Panc1 (cell line): Measurements from ENCODE around the gene TRIM2. TPM values are rescaled to one million over a fixed set of nuclear protein-coding genes. Genes with fewer than 3 reads are reported as not detected.

ENCODE experiments used
- ATAC-seq: fragments of 200-7000 bp; cut with Tn5 transposase; 2 replicates; pipeline ENCODE4 v1.9.1; 2020; ENCODE audit warnings: mild to moderate bottlenecking, moderate library complexity
- BruUV-seq: library from RNA; stranded (reverse); fragments of 400-500 nt; replicated peaks from 2 replicates; lab custom pipeline; 2021; lab: Mats Ljungman, UMichigan
- CTCF ChIA-PET: fragments of 300-600 bp; sonication (Branson Sonifier 250); formaldehyde crosslinking; loops from one replicate; lab custom pipeline; 2022; ENCODE audit warnings: antibody characterized with exemption; lab: Charles Lee
- POLR2A ChIA-PET: fragments of 300-600 bp; sonication (Branson Sonifier 250); formaldehyde crosslinking; loops from one replicate; lab custom pipeline; 2022; ENCODE audit warnings: antibody characterized with exemption; lab: Charles Lee
- DNase-seq: peaks from one replicate; pipeline ENCODE4 v3.0.0-alpha.2; 2010; ENCODE audit warnings: low read depth, low spot score
- H3K27ac ChIP-seq: 2 replicates; pipeline ENCODE4 v1.5.1; 2011; ENCODE audit warnings: mild to moderate bottlenecking, low read length, inconsistent platforms
- H3K27me3 ChIP-seq: fragments of 200-500 bp; sonication (Bioruptor generic); 2 replicates; pipeline ENCODE4 v1.6.0; 2014; ENCODE audit warnings: low read length, inconsistent platforms; ENCODE audit not compliant: control insufficient read depth, insufficient read depth
- H3K36me3 ChIP-seq: fragments of 200-500 bp; sonication (Bioruptor generic); 2 replicates; pipeline ENCODE4 v1.5.1; 2014; ENCODE audit warnings: inconsistent platforms, mild to moderate bottlenecking, low read length, moderate library complexity; ENCODE audit not compliant: control insufficient read depth, insufficient read depth
- H3K4me1 ChIP-seq: 2 replicates; pipeline ENCODE4 v1.5.1; 2011; ENCODE audit warnings: inconsistent platforms, mild to moderate bottlenecking, low read length, moderate library complexity; ENCODE audit not compliant: control insufficient read depth, insufficient read depth
- H3K4me3 ChIP-seq, 2 experiments: 2 replicates each; pipeline ENCODE4 v1.5.1; 2011 to 2012; ENCODE audit warnings: low read depth in 2 of 2, low read length in 2 of 2, mild to moderate bottlenecking in 2 of 2, inconsistent platforms in 1 of 2, moderate library complexity in 1 of 2
- H3K9me3 ChIP-seq: fragments of 200-500 bp; sonication (Bioruptor generic); 2 replicates; pipeline ENCODE4 v1.5.1; 2014; ENCODE audit warnings: low read depth, mild to moderate bottlenecking, inconsistent platforms, low read length, moderate library complexity; ENCODE audit not compliant: control insufficient read depth, insufficient read depth
- CTCF ChIP-seq: fragments of 450-650 bp; IDR thresholded peaks from 2 replicates; pipeline ENCODE4 v1.5.1; 2017; ENCODE audit warnings: mild to moderate bottlenecking
- POLR2AphosphoS5 ChIP-seq: IDR thresholded peaks from 2 replicates; pipeline ENCODE4 v1.6.1; 2012; ENCODE audit warnings: mild to moderate bottlenecking, low read depth, low read length, moderate library complexity
- REST ChIP-seq, 2 experiments: IDR thresholded peaks; 2 replicates each; pipeline ENCODE4 v1.6.1; 2011 to 2012; ENCODE audit warnings: low read depth in 2 of 2, control low read depth in 1 of 2, low read length in 1 of 2, mild to moderate bottlenecking in 1 of 2, moderate library complexity in 1 of 2; ENCODE audit not compliant: insufficient read depth in 1 of 2
- SIN3A ChIP-seq: IDR thresholded peaks from 2 replicates; pipeline ENCODE4 v1.6.1; 2012; ENCODE audit warnings: low read depth, mild to moderate bottlenecking, low read length, moderate library complexity, borderline replicate concordance; ENCODE audit not compliant: insufficient read depth
- TCF7L2 ChIP-seq: IDR thresholded peaks from 2 replicates; pipeline ENCODE4 v1.6.1; 2011; ENCODE audit warnings: mild to moderate bottlenecking, low read depth, low read length, inconsistent platforms
- in situ Hi-C: cut with HindIII; loops from 2 replicates; pipeline ENCODE4 v1.10.0; 2016; ENCODE audit warnings: low sequenced_read_pairs, low pct_unique_long_range_greater_than_20kb
- intact Hi-C: fragments of 100-400 bp; cut with micrococcal nuclease; formaldehyde crosslinking; loops from one replicate; pipeline ENCODE4 v1.10.0; 2022; ENCODE audit not compliant: unreplicated experiment
- total RNA-seq: library from RNA; stranded (reverse); gene quantifications from one replicate; pipeline ENCODE4 v1.2.1, GENCODE V29; 2021; ENCODE audit not compliant: unreplicated experiment

Gene TRIM2
- total RNA-seq, 1 experiment from 2014 or later, result 18.9 TPM

- POLR2A ChIA-PET, result no interaction called here
- Histone ChIP-seq H3K9me3 (no peaks in the 10 kb centered on the region), H3K27ac (no peak overlapping the region), H3K36me3 (no peaks in the 10 kb centered on the region), H3K27me3 (no peaks in the 10 kb centered on the region), H3K4me3 (no peak overlapping the region), H3K4me1 (peaks cover under 1% of the 10 kb centered on the region; the same call in 1 of the 2 replicates)
- TF ChIP-seq TCF7L2 (no peak), CTCF (no peak), SIN3A (no peak), REST (IDR thresholded peaks at IDR 0.05; ENCODE audit: insufficient read depth in 1 of 2, low read depth in 2 of 2, low read length in 1 of 2) (no peak), POLR2AphosphoS5 (no peak)
- in situ Hi-C loops (no loop called here), intact Hi-C loops (no loop called here)
- no peak for ATAC-seq
- BruUV-seq, result no TSS peak
- no peak for DNase-seq
- CTCF ChIA-PET, result no interaction called here
Observed at GRCh38 chr4:153212736-153213135, 8.5 kb downstream of the TRIM2 start.

GRCh38 chr4:153215921-153216320, 11.7 kb downstream of the TRIM2 start:
- Histone ChIP-seq H3K9me3 (no peaks in the 10 kb centered on the region), H3K36me3 (no peaks in the 10 kb centered on the region), H3K27ac (no peak overlapping the region), H3K4me1 (no peaks in the 10 kb centered on the region), H3K27me3 (no peaks in the 10 kb centered on the region), H3K4me3 (no peak overlapping the region)
- ATAC-seq (no peak), DNase-seq (no peak)
- TF ChIP-seq SIN3A (no peak), TCF7L2 (no peak), CTCF (no peak), POLR2AphosphoS5 (no peak), REST (IDR thresholded peaks at IDR 0.05; ENCODE audit: insufficient read depth in 1 of 2, low read depth in 2 of 2, low read length in 1 of 2) (no peak)
- in situ Hi-C loops (no loop called here), intact Hi-C loops (no loop called here)
- ChIA-PET POLR2A (interaction anchor here (0.7 kb wide), 1 partner anchor 12 kb away, joined by 3 read pairs; no protein-coding TSS in a partner anchor), CTCF (no interaction called here)
- no TSS peak for BruUV-seq
